ENCODE measurements around the gene SCARF2. TPM values are rescaled to one million over a fixed set of nuclear protein-coding genes. Genes with fewer than 3 reads are reported as not detected.

Gene SCARF2
- polyA plus RNA-seq, 3 donors: 0.12 to 0.51 TPM; not detected in 1

GRCh38 chr22:20464096-20464614 is 26.5 kb upstream of the SCARF2 start:
- peak overlapping the region; percentile 63 for H3K4me2 ChIP-seq (replicated peaks; ENCODE audit: extremely low read depth, low read length, poor library complexity, severe bottlenecking)
- H2AFZ ChIP-seq (ENCODE audit: insufficient read depth, low read depth, low read length, poor library complexity, severe bottlenecking): no peak overlapping the region
- no peaks in the 10 kb centered on the region for H4K20me1 ChIP-seq (ENCODE audit: insufficient read depth, low read length)
- H3K27me3 ChIP-seq (ENCODE audit: control insufficient read depth in 2 of 2, insufficient read depth in 2 of 2, low read length in 2 of 2): no peaks in the 10 kb centered on the region
- Mint-ChIP-seq H3K27ac (peak overlapping the region; percentile 71 to 88 (median 84)), H3K27me3 (ENCODE audit: low read depth in 3 of 3) (peaks cover 0 to 7% (median 1%) of the 10 kb centered on the region in 3 donors), H3K36me3 (peaks cover 40 to 56% of the 10 kb centered on the region in 2 donors), H3K9me3 (no peaks in the 10 kb centered on the region), H3K4me1 (peaks cover 34% of the 10 kb centered on the region), H3K4me3 (no peak overlapping the region)
- WGBS (ENCODE audit: insufficient coverage): 97% methylated on average over 6 of the region's 11 CpGs
- no peak for TF ChIP-seq CTCF (IDR thresholded peaks at IDR 0.05)
- peaks cover 13 to 29% of the 10 kb centered on the region in 2 donors for H3K36me3 ChIP-seq (replicated peaks in 1 of 2; ENCODE audit: control insufficient read depth in 1 of 2, insufficient read depth in 2 of 2, low read length in 2 of 2)
- no peak overlapping the region for H3K9ac ChIP-seq (ENCODE audit: insufficient read depth, low read length, poor library complexity, severe bottlenecking)
- intact Hi-C loops (cut with micrococcal nuclease): no loop called here
- H3K9me3 ChIP-seq (replicated peaks in 1 of 2; ENCODE audit: control insufficient read depth in 1 of 2, insufficient read depth in 1 of 2, low read length in 2 of 2): no peaks in the 10 kb centered on the region
- peak overlapping the region; percentile 23 to 72 for H3K27ac ChIP-seq (ENCODE audit: low read depth in 1 of 2, low read length in 2 of 2)
- peaks cover 24 to 43% of the 10 kb centered on the region in 2 donors for H3K4me1 ChIP-seq (ENCODE audit: control insufficient read depth in 1 of 2, insufficient read depth in 2 of 2, low read length in 2 of 2)
- H3K4me3 ChIP-seq (replicated peaks in 1 of 3; ENCODE audit: low read depth in 2 of 3, low read length in 3 of 3): peak overlapping the region in 1 of 3 experiments; percentile 52
- DNase-seq: no peak
- H3K79me2 ChIP-seq (ENCODE audit: insufficient read depth, low read length): no peaks in the 10 kb centered on the region

- peaks cover 30% of the 10 kb centered on the region for H3K4me1 Mint-ChIP-seq
- H3K9me3 Mint-ChIP-seq: no peaks in the 10 kb centered on the region
- H3K4me2 ChIP-seq (replicated peaks; ENCODE audit: extremely low read depth, low read length, poor library complexity, severe bottlenecking): peak overlapping the region; percentile 63
These were observed 25.9 kb upstream of the SCARF2 start for GRCh38 chr22:20463324-20464095.

More at GRCh38 chr22:20463324-20464095, 25.9 kb upstream of the SCARF2 start:
- Histone ChIP-seq H3K9ac (ENCODE audit: insufficient read depth, low read length, poor library complexity, severe bottlenecking) (no peak overlapping the region), H2AFZ (ENCODE audit: insufficient read depth, low read depth, low read length, poor library complexity, severe bottlenecking) (peak overlapping the region; percentile 52), H3K4me1 (ENCODE audit: control insufficient read depth in 1 of 2, insufficient read depth in 2 of 2, low read length in 2 of 2) (peaks cover 24 to 43% of the 10 kb centered on the region in 2 donors), H3K9me3 (replicated peaks in 1 of 2; ENCODE audit: control insufficient read depth in 1 of 2, insufficient read depth in 1 of 2, low read length in 2 of 2) (no peaks in the 10 kb centered on the region), H3K27ac (ENCODE audit: low read depth in 1 of 2, low read length in 2 of 2) (peak overlapping the region; percentile 23 to 72), H3K27me3 (ENCODE audit: control insufficient read depth in 2 of 2, insufficient read depth in 2 of 2, low read length in 2 of 2) (no peaks in the 10 kb centered on the region), H3K79me2 (ENCODE audit: insufficient read depth, low read length) (no peaks in the 10 kb centered on the region), H3K36me3 (replicated peaks in 1 of 2; ENCODE audit: control insufficient read depth in 1 of 2, insufficient read depth in 2 of 2, low read length in 2 of 2) (peaks cover 17 to 30% of the 10 kb centered on the region in 2 donors), H4K20me1 (ENCODE audit: insufficient read depth, low read length) (no peaks in the 10 kb centered on the region), H3K4me3 (replicated peaks in 1 of 3; ENCODE audit: low read depth in 2 of 3, low read length in 3 of 3) (peak overlapping the region in 1 of 3 experiments; percentile 52)
- peak overlapping the region in 1 of 2 donors; percentile 60 for H3K4me3 Mint-ChIP-seq
- intact Hi-C loops (cut with micrococcal nuclease): no loop called here
- peaks cover 42 to 58% of the 10 kb centered on the region in 2 donors for H3K36me3 Mint-ChIP-seq
- WGBS (ENCODE audit: insufficient coverage): 0% methylated on average over 2 of the region's 2 CpGs
- peak; percentile 34 to 64 (median 46) for DNase-seq
- TF ChIP-seq CTCF (IDR thresholded peaks at IDR 0.05): no peak
- peaks cover 0 to 7% (median 1%) of the 10 kb centered on the region in 3 donors for H3K27me3 Mint-ChIP-seq (ENCODE audit: low read depth in 3 of 3)
- H3K27ac Mint-ChIP-seq: peak overlapping the region; percentile 71 to 88 (median 84)
